BE2C (cell line): ENCODE measurements around the gene FAM124A.

ENCODE experiments used
- DNase-seq: peaks from one replicate; pipeline ENCODE4 v3.0.0-alpha.2; 2020
- H3K27me3 ChIP-seq: fragments of 250-450 bp; sonication (Bioruptor Pico); 2 replicates; pipeline ENCODE4 v1.5.1; 2020; ENCODE audit warnings: mild to moderate bottlenecking
- H3K36me3 ChIP-seq: fragments of 250-450 bp; sonication (Bioruptor Pico); 2 replicates; pipeline ENCODE4 v1.5.1; 2020; ENCODE audit warnings: mild to moderate bottlenecking
- H3K4me1 ChIP-seq: fragments of 250-450 bp; sonication (Bioruptor Pico); 2 replicates; pipeline ENCODE4 v1.5.1; 2020
- H3K4me3 ChIP-seq: 2 replicates; pipeline ENCODE4 v1.5.1; 2011; ENCODE audit warnings: low read depth, low read length
- H3K9me3 ChIP-seq: fragments of 250-450 bp; sonication (Bioruptor Pico); 2 replicates; pipeline ENCODE4 v1.5.1; 2020
- CTCF ChIP-seq: IDR thresholded peaks from 2 replicates; pipeline ENCODE4 v1.5.1; 2012; ENCODE audit warnings: mild to moderate bottlenecking, low read depth, low read length

Gene FAM124A

GRCh38 chr13:51201886-51202285 is 20.3 kb upstream of the FAM124A start:
- Histone ChIP-seq H3K9me3 (no peaks in the 10 kb centered on the region), H3K27me3 (no peaks in the 10 kb centered on the region), H3K4me1 (no peaks in the 10 kb centered on the region), H3K4me3 (no peak overlapping the region), H3K36me3 (no peaks in the 10 kb centered on the region)
- no peak for TF ChIP-seq CTCF
- no peak for DNase-seq

- H3K4me3 ChIP-seq: no peak overlapping the region
- H3K9me3 ChIP-seq: no peaks in the 10 kb centered on the region
- DNase-seq: no peak
- no peak for TF ChIP-seq CTCF
- no peaks in the 10 kb centered on the region for H3K4me1 ChIP-seq
- H3K27me3 ChIP-seq: no peaks in the 10 kb centered on the region
- no peaks in the 10 kb centered on the region for H3K36me3 ChIP-seq
Measured at GRCh38 chr13:51202477-51203046, 19.6 kb upstream of the FAM124A start.

- Histone ChIP-seq H3K36me3 (no peaks in the 10 kb centered on the region), H3K9me3 (no peaks in the 10 kb centered on the region), H3K4me3 (no peak overlapping the region), H3K27me3 (no peaks in the 10 kb centered on the region), H3K4me1 (peaks cover 3% of the 10 kb centered on the region; the same call in 1 of the 2 replicates)
- no peak for DNase-seq
- TF ChIP-seq CTCF: no peak
Measured at GRCh38 chr13:51206584-51206983, 15.6 kb upstream of the FAM124A start.

GRCh38 chr13:51207881-51208280 is 14.3 kb upstream of the FAM124A start:
- no peaks in the 10 kb centered on the region for H3K27me3 ChIP-seq
- no peaks in the 10 kb centered on the region for H3K36me3 ChIP-seq
- no peak for TF ChIP-seq CTCF
- H3K4me1 ChIP-seq: peaks cover 3% of the 10 kb centered on the region; the same call in 1 of the 2 replicates
- no peaks in the 10 kb centered on the region for H3K9me3 ChIP-seq
- DNase-seq: no peak
- H3K4me3 ChIP-seq: no peak overlapping the region

- H3K36me3 ChIP-seq: no peaks in the 10 kb centered on the region
- no peak for DNase-seq
- TF ChIP-seq CTCF: no peak
- H3K27me3 ChIP-seq: no peaks in the 10 kb centered on the region
- peaks cover 3% of the 10 kb centered on the region; the same call in 1 of the 2 replicates for H3K4me1 ChIP-seq
- H3K9me3 ChIP-seq: no peaks in the 10 kb centered on the region
- no peak overlapping the region for H3K4me3 ChIP-seq
Measured at GRCh38 chr13:51208716-51209115, 13.5 kb upstream of the FAM124A start.

GRCh38 chr13:51211910-51212309 is 10.3 kb upstream of the FAM124A start:
- Histone ChIP-seq H3K36me3 (no peaks in the 10 kb centered on the region), H3K27me3 (no peaks in the 10 kb centered on the region; the same call in 1 of the 2 replicates)

More at GRCh38 chr13:51211910-51212309, 10.3 kb upstream of the FAM124A start:
- DNase-seq: no peak
- Histone ChIP-seq H3K4me1 (peaks cover 3% of the 10 kb centered on the region; the same call in 1 of the 2 replicates), H3K4me3 (no peak overlapping the region), H3K9me3 (no peaks in the 10 kb centered on the region)
- TF ChIP-seq CTCF: no peak
